GDM1 (cell line): ENCODE results near the gene MED13L.

Experiments
- DNase-seq: peaks from one replicate; lab custom pipeline; 2025; lab: John Stamatoyannopoulos, UW

Gene MED13L

GRCh38 chr12:116277467-116278278 is at the start of gene MED13L:
TSS of gene MED13L (minus strand) at chr12:116277693. CDS start at chr12:116277131, 562 bp downstream.
- DNase-seq: peak; percentile 93

GRCh38 chr12:116325336-116325664 is 47.8 kb upstream of the MED13L start:
- peak; percentile 55 for DNase-seq

- peak; percentile 15 for DNase-seq
Measured at GRCh38 chr12:116324654-116325335, 47.3 kb upstream of the MED13L start.

GRCh38 chr12:116323406-116324386 is 46.2 kb upstream of the MED13L start:
- DNase-seq: no peak

GRCh38 chr12:116321913-116322312 is 44.4 kb upstream of the MED13L start:
- no peak for DNase-seq

- no peak for DNase-seq
Measured at GRCh38 chr12:116320791-116321217, 43.3 kb upstream of the MED13L start.

- DNase-seq: peak; percentile 66
Measured at GRCh38 chr12:116319898-116320621, 42.6 kb upstream of the MED13L start.

- no peak for DNase-seq
Measured at GRCh38 chr12:116319233-116319897, 41.9 kb upstream of the MED13L start.

GRCh38 chr12:116318576-116319232 is 41.2 kb upstream of the MED13L start:
- no peak for DNase-seq

GRCh38 chr12:116317986-116318575 is 40.6 kb upstream of the MED13L start:
- DNase-seq: no peak

- DNase-seq: no peak
Measured at GRCh38 chr12:116317139-116317538, 39.6 kb upstream of the MED13L start.

GRCh38 chr12:116314477-116314876 is 37.0 kb upstream of the MED13L start:
- peak; percentile 46 for DNase-seq

GRCh38 chr12:116313194-116313927 is 35.9 kb upstream of the MED13L start:
- DNase-seq: no peak

GRCh38 chr12:116310082-116310481 is 32.6 kb upstream of the MED13L start:
- no peak for DNase-seq

- no peak for DNase-seq
Measured at GRCh38 chr12:116309343-116309742, 31.9 kb upstream of the MED13L start.

- DNase-seq: no peak
Measured at GRCh38 chr12:116308647-116309046, 31.2 kb upstream of the MED13L start.

GRCh38 chr12:116306968-116307367 is 29.5 kb upstream of the MED13L start:
- no peak for DNase-seq

- no peak for DNase-seq
Measured at GRCh38 chr12:116306506-116306905, 29.0 kb upstream of the MED13L start.

GRCh38 chr12:116304621-116305020 is 27.1 kb upstream of the MED13L start:
- no peak for DNase-seq
